ENCODE results near the gene LILRB2.

- TF ChIP-seq, protein P1, sequence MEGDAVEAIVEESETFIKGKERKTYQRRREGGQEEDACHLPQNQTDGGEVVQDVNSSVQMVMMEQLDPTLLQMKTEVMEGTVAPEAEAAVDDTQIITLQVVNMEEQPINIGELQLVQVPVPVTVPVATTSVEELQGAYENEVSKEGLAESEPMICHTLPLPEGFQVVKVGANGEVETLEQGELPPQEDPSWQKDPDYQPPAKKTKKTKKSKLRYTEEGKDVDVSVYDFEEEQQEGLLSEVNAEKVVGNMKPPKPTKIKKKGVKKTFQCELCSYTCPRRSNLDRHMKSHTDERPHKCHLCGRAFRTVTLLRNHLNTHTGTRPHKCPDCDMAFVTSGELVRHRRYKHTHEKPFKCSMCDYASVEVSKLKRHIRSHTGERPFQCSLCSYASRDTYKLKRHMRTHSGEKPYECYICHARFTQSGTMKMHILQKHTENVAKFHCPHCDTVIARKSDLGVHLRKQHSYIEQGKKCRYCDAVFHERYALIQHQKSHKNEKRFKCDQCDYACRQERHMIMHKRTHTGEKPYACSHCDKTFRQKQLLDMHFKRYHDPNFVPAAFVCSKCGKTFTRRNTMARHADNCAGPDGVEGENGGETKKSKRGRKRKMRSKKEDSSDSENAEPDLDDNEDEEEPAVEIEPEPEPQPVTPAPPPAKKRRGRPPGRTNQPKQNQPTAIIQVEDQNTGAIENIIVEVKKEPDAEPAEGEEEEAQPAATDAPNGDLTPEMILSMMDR (IDR thresholded peaks at IDR 0.05; ENCODE audit: low read length): no peak
- no peak for TF ChIP-seq EZH2 (IDR thresholded peaks at IDR 0.05; ENCODE audit: borderline replicate concordance, low read length)
Measured at GRCh38 chr19:54307389-54308020, 26.6 kb upstream of the LILRB2 start.

Measured in OCI-LY1 (cell line).